ENCODE data around the gene NAMPT.
"Not testable (repeated sequence)": the region's sequence is repeated elsewhere in the genome, so short reads cannot be mapped to it uniquely, and the experiment has no call there.

NAMPT gene

DNA sequence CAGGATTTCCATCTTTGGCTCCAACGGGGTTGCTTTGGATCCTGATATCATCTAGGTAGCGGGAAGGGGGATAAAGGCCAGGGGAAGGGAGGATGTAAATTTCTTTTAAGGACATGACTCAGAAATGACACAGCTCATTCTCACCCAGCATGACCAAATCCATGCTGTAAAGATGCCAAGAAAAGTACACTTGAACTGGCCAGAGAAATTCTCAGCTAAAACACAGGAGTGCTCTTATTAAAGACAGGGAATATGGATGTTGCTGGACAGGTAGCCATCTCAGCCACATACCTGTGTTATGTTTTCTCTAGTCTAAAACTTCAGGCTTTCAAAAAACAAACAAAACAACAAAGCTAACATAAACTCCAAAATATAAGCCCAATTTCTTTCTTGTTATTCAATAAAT, 68.3 kb downstream of the NAMPT start:
- Mint-ChIP-seq H3K27me3 (peaks cover 26% of the 10 kb centered on the region), H3K4me1 (ENCODE audit: low read depth) (no peaks in the 10 kb centered on the region), H3K9me3 (no peaks in the 10 kb centered on the region)

DNA sequence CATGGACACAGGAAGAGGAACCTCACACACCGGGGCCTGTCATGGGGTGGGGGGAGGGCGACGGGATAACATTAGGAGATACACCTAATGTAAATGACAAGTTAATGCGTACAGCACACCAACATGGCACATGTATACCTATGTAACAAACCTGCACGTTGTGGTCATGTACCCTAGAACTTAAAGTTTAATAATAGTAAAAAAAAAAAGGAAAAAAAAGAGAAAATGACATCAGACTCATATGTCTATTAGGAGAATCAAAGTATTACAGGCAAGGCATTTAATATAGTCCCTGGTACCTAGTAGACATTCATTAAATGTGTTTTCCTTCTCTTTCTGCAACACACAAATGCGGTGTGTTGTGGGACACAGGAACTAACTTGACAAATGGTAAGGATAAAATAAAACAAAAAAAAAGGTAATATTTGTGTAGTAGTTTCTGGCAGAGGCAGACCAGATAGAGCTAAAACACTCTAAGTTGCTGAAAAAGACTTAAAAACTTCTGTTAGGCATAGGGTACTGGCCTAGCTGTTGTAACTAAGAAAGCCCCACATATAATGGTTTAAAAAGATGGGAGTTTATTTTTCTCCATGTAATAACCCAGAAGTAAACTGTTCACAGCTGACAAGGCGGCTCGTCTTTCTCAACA, 68.8 kb downstream of the NAMPT start:
- no peaks in the 10 kb centered on the region for H3K9me3 Mint-ChIP-seq
- peaks cover 26% of the 10 kb centered on the region for H3K27me3 Mint-ChIP-seq
- no peak overlapping the region for H3K4me3 Mint-ChIP-seq
- H3K27ac Mint-ChIP-seq = no peak overlapping the region
- no peaks in the 10 kb centered on the region for H3K36me3 Mint-ChIP-seq (ENCODE audit: low read depth)
- no peaks in the 10 kb centered on the region for H3K4me1 Mint-ChIP-seq (ENCODE audit: low read depth)

More for the DNA sequence above, 68.3 kb downstream of the NAMPT start:
- no peaks in the 10 kb centered on the region for H3K36me3 Mint-ChIP-seq (ENCODE audit: low read depth)
- H3K27ac Mint-ChIP-seq = no peak overlapping the region
- H3K4me3 Mint-ChIP-seq = no peak overlapping the region

DNA sequence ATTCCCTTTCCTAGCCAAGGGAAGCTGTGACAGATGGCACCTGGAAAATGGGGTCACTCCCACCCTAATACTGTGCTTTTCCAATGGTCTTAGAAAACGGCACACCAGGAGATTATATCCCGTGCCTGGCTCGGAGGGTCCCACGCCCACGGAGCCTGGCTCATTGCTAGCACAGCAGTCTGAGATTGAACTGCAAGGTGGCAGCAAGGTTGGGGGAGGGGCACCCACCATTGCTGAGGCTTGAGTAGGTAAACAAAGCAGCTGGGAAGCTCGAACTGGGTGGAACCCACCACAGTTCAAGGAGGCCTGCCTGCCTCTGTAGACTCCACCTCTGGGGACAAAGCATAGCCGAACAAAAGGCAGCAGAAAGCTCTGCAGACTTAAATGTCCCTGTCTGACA, 75.8 kb downstream of the NAMPT start:
- H3K27me3 Mint-ChIP-seq = peaks cover 45% of the 10 kb centered on the region
- H3K36me3 Mint-ChIP-seq (ENCODE audit: low read depth); H3K27ac Mint-ChIP-seq: not testable (repeated sequence)

DNA sequence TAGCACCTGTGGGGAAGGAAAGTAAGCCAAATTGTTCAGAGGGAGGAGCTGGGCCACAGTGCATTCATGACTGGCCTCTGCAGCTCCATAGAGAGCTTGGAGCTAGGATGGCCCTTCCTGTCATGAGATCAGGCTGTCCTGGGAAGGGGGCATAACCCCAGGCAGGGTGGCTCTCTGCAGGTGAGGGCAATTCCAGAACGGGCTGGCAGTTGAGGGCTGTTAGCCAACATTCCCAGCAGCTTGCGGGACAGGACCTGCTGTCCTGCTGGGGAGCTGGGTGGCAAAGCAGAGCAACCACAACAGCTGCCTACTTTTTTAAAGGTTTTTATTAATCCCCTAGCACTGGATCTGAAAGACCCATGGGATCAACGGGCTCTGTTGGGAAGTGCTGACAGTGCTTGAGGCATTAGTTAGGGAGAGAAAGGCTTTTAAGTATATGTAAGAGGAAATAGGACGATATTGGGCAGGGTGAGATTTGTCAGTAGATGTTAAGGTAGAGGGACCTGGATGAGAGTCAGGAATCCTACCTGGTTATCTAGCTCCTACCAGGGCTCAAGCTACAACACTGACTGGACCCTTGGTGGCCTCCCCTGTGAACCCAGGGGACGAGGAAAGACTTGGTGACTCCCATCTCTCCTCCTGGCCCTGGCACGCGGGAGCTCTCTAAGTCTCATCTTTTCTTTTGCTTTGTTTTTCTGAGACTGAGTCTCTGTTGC, 77.8 kb downstream of the NAMPT start:
- H3K27me3 Mint-ChIP-seq = peaks cover 32% of the 10 kb centered on the region
- H3K4me1 Mint-ChIP-seq (ENCODE audit: low read depth) = peaks cover 9% of the 10 kb centered on the region
- no peak overlapping the region for H3K27ac Mint-ChIP-seq
- H3K36me3 Mint-ChIP-seq (ENCODE audit: low read depth) = no peaks in the 10 kb centered on the region
- H3K9me3 Mint-ChIP-seq = no peaks in the 10 kb centered on the region
- no peak overlapping the region for H3K4me3 Mint-ChIP-seq

More for the DNA sequence above, 75.8 kb downstream of the NAMPT start:
- H3K9me3 Mint-ChIP-seq; H3K4me1 Mint-ChIP-seq (ENCODE audit: low read depth); H3K4me3 Mint-ChIP-seq: not testable (repeated sequence)

DNA sequence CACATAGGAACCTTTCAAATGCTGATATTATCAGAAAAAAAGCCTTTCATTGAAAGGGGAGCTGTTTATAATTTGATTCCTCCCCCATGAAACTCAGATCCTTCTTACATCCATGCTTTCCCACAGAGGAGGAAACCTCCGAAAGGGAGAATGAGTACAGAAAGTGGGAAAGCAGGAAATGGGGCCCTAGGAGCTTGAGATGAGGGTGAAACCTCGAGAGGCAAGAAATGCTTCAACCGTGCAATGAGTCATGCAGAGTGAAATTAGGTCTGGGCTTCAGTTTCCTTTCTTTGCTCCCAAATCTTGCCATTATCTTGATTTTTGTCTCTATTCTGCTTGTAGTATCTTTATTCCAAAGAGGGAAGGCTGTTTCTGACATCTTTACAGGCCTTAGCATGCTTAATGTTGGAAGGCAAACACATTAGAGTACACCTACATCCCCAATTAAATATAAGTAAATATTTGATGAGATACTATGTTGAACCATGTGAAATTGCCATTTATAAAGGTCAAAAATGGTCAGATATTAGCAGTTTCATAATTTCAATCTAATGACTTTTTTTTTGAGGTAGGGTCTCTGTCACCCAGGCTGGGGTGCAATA, 79.1 kb downstream of the NAMPT start:
- peaks cover 40% of the 10 kb centered on the region for H3K27me3 Mint-ChIP-seq
- peak overlapping the region; percentile 64 for H3K27ac Mint-ChIP-seq
- no peak overlapping the region for H3K4me3 Mint-ChIP-seq
- H3K36me3 Mint-ChIP-seq (ENCODE audit: low read depth) = no peaks in the 10 kb centered on the region
- H3K9me3 Mint-ChIP-seq = no peaks in the 10 kb centered on the region
- peaks cover 9% of the 10 kb centered on the region for H3K4me1 Mint-ChIP-seq (ENCODE audit: low read depth)

DNA sequence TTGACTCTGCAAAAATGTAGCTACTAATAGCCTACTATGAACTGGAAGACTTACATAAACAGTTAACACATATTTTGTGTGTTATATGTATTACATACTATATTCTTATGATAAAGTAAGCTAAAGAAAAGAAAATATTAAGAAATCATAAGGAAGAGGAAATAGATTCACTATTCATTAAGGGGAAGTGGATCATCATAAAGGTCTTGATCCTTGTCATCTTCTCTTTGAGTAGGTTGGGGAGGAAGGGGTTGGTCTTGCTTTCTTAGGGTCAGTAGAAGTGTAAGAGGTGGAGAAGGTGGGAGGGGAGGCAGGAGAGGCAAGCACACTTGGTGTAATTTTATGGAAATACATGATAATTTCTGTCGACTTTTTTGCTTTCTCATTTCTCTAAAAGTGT, 81.3 kb downstream of the NAMPT start:
- Mint-ChIP-seq H3K27me3 (peaks cover 32% of the 10 kb centered on the region), H3K4me1 (ENCODE audit: low read depth) (peaks cover 9% of the 10 kb centered on the region), H3K4me3 (no peak overlapping the region), H3K9me3 (no peaks in the 10 kb centered on the region), H3K27ac (no peak overlapping the region), H3K36me3 (ENCODE audit: low read depth) (no peaks in the 10 kb centered on the region)

DNA sequence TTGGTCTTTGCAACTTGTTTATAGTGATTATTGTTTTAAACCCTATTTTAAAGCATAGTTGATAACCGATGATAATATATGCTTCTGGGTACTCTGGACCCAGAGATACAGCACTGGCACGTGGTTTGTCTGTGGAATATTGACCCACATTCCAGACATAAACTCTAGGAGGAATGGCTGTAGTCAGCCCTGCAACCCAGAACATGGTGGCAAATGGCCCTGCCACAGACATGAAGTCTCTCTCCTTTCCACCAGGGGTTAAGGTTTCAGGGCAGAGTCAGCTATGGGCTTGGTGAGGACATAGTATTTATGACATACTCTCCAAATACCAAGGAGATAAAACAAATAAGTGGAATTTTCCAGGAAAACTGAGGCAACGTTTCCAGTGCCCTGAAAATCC, 83.6 kb downstream of the NAMPT start:
- Mint-ChIP-seq H3K9me3 (no peaks in the 10 kb centered on the region), H3K27me3 (peaks cover 17% of the 10 kb centered on the region), H3K27ac (no peak overlapping the region), H3K4me1 (ENCODE audit: low read depth) (peaks cover 9% of the 10 kb centered on the region), H3K36me3 (ENCODE audit: low read depth) (no peaks in the 10 kb centered on the region), H3K4me3 (no peak overlapping the region)

DNA sequence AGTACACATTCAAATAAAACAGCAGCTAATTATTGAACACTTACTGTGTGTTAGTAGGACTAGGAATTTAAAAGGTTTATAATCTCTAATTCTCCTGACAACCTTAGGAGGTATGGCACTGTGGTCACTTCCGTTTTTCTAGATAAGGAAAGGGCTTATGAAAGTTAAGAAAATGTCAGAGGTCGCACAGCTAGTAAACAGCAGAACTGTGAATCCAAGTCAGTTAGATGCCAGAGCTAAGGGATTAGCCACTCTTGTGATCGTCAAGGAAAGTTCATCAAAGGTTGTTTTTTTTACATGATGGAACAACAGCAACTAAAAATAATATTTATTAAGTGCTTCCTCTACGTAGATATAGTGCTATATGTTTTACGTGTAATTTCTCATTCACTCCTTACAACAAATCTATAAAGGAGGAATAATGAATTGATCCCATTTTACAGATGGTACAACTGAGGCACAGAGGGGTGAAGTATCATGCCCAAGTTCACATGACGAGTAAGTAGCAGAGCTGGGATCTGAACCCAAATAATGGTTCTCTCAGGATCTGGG, 84.9 kb downstream of the NAMPT start:
- Mint-ChIP-seq H3K27ac (no peak overlapping the region), H3K4me1 (ENCODE audit: low read depth) (no peaks in the 10 kb centered on the region), H3K9me3 (no peaks in the 10 kb centered on the region), H3K36me3 (ENCODE audit: low read depth) (no peaks in the 10 kb centered on the region), H3K27me3 (peaks cover 17% of the 10 kb centered on the region), H3K4me3 (no peak overlapping the region)

DNA sequence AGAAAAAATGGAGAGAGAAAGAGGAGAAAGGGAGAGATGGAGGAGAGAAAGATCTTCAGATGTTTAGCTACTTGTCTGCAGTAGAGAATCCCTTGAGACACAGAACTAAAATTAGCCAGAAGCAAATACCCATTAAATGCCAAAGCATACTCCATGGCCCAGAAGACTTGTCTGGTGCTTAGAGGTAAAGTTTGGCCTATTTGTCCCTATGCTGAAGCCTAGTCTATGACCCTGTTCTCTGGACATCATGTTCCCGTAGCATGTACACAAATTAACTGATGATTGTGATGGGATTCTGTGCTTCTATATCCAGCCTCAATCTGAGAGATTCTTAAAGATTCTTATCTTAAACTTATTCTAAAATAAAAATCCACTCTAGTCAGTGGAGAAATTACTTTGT, 85.8 kb downstream of the NAMPT start:
- H3K4me1 Mint-ChIP-seq (ENCODE audit: low read depth) = no peaks in the 10 kb centered on the region
- H3K9me3 Mint-ChIP-seq = no peaks in the 10 kb centered on the region
- no peak overlapping the region for H3K4me3 Mint-ChIP-seq
- H3K36me3 Mint-ChIP-seq (ENCODE audit: low read depth) = no peaks in the 10 kb centered on the region
- H3K27ac Mint-ChIP-seq = no peak overlapping the region
- peaks cover 17% of the 10 kb centered on the region for H3K27me3 Mint-ChIP-seq

Measured in stimulated activated naive CD8-positive, alpha-beta T cell treated with anti-CD3 and anti-CD28 coated beads, Interleukin-15, Interleukin-2, amounts not matched to agents 100 ng/mL and 50 ng/mL, for 24 hours (primary cell).